Measurements from ENCODE around the gene EXOC6B. TPM values are rescaled to one million over a fixed set of nuclear protein-coding genes. Genes with fewer than 3 reads are reported as not detected.
"Not testable (repeated sequence)": the region's sequence is repeated elsewhere in the genome, so short reads cannot be mapped to it uniquely, and the experiment has no call there.

EXOC6B gene
- polyA plus RNA-seq, 3 donors: 3.2 to 8.2 (median 8.0) TPM

- WGBS, 3 donors: 88 to 94% (median 94%) methylated on average over 4 of the region's 4 CpGs
- H3K27ac ChIP-seq (ENCODE audit: low read depth, low read length): no peak overlapping the region
These were observed 157.2 kb downstream of the EXOC6B start for GRCh38 chr2:72668647-72669046.

- H3K27ac ChIP-seq (ENCODE audit: low read depth, low read length): no peak overlapping the region
- 95 to 100% (median 98%) methylated on average over 2 of the region's 2 CpGs for WGBS, 3 donors
These were observed 160.4 kb downstream of the EXOC6B start for GRCh38 chr2:72665448-72665847.

DNA sequence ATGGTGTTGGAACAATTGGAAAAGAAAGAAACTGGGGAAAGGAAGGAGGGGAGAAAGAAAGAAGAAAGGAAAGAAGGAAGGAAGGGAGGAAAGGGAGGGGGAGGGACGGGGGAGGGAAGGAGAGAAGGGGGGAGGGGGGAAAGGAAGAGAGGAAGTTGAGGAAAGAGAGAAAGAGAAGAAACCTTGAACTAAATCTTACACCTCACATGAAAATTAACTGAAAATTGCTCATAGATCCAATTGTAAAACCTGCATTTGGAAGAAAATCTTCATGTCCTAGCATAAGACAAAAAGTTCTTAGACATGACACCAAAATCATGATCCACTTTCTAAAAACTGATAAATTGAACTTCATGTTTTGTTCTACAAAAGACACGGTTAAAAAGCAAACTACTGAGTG, 163.8 kb downstream of the EXOC6B start:
- WGBS, 3 donors: 63 to 70% (median 64%) methylated on average over 2 of the region's 2 CpGs

GRCh38 chr2:72649810-72650209, 176.0 kb downstream of the EXOC6B start:
- H3K27ac ChIP-seq (ENCODE audit: low read depth, low read length): no peak overlapping the region
- WGBS, 3 donors: 96 to 98% (median 98%) methylated on average over 6 of the region's 6 CpGs

More for the DNA sequence above, 163.8 kb downstream of the EXOC6B start:
- H3K27ac ChIP-seq (ENCODE audit: low read depth, low read length): no peak overlapping the region

GRCh38 chr2:72641221-72641620, 184.6 kb downstream of the EXOC6B start:
- WGBS, 3 donors: 96 to 98% (median 97%) methylated on average over 8 of the region's 8 CpGs
- H3K27ac ChIP-seq (ENCODE audit: low read depth, low read length): not testable (repeated sequence)

DNA sequence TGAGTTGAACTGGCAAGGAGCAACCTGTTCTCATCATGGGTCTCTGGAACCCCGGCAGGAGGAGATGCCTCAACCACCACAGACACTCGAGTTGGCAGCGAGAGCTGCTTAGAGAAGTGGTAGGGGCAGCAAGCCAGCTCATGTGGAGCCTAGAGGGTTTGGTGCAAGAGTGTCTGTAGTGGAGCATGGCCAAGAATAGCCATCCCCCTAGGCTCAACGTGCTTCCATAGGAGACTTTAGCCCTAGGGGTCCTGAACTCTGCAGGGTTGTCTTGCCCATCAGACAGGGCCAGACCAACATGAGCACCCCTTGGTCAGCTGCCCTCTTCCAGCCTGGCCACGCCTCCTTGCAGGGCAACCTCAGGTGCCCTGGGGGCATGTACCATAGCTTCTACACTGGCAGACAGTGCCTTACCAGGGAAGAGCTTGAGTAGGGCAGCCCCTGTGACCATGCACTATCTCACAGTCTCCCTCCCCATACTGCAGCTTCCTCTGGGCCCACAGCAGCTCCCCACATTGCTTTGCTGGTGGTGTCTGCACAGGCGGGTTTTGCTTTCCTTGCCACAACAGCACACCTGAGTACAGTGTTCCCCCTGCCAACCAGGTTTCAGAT, 187.1 kb downstream of the EXOC6B start:
- no peak overlapping the region for H3K27ac ChIP-seq (ENCODE audit: low read depth, low read length)
- 87 to 93% (median 91%) methylated on average over 6 of the region's 6 CpGs for WGBS, 3 donors

- 58 to 82% (median 60%) methylated on average over 3 of the region's 3 CpGs for WGBS, 3 donors
- H3K27ac ChIP-seq (ENCODE audit: low read depth, low read length): no peak overlapping the region
These were observed 189.6 kb downstream of the EXOC6B start for GRCh38 chr2:72636210-72636609.

DNA sequence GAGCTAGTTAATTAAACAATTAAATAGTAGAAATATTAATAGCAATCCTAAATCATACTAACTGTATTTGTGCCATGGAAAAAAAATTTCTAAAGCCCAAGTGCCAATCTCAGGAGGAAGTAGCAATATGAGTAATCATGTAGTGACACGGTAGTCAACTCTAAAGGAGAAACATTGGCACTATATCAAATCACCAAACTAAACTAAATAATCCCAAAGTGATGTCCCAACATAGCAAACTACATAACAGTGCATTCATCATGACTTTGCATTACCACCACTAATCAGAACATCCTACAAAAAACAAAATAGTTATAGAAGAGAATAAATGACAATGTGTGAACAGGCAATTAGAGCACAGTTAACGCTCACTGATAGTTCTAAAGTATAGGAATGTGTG, 195.1 kb downstream of the EXOC6B start:
- 71 to 78% (median 76%) methylated on average over 2 of the region's 2 CpGs for WGBS, 3 donors

GRCh38 chr2:72629062-72629461, 196.8 kb downstream of the EXOC6B start:
- 78 to 89% (median 83%) methylated on average over 1 of the region's 1 CpG for WGBS, 3 donors
- no peak overlapping the region for H3K27ac ChIP-seq (ENCODE audit: low read depth, low read length)

More for the DNA sequence above, 195.1 kb downstream of the EXOC6B start:
- H3K27ac ChIP-seq (ENCODE audit: low read depth, low read length): no peak overlapping the region

GRCh38 chr2:72627083-72627482, 198.8 kb downstream of the EXOC6B start:
- WGBS, 3 donors: 84 to 98% (median 96%) methylated on average over 1 of the region's 1 CpG
- H3K27ac ChIP-seq (ENCODE audit: low read depth, low read length): no peak overlapping the region

DNA sequence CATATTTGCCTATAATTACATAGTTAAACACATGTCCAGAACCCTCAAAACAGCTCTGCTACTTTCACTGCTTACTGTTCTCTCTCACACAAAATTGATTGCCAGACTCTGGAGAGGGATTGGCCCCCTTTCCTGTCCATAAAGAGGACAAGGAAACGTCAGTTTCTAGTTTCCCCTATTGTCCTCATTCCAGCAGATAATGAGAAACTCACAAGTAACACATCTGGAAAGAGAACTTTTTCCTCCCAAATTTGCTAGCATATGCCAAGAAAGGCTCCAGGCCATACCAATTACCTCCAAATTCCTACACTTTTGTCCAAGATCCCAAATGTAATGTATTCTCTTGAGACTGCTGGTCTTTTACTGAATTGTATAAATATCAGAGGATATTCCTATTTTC, 200.5 kb downstream of the EXOC6B start:
- H3K27ac ChIP-seq (ENCODE audit: low read depth, low read length): no peak overlapping the region
- 28 to 45% (median 40%) methylated on average over 1 of the region's 1 CpG for WGBS, 3 donors

DNA sequence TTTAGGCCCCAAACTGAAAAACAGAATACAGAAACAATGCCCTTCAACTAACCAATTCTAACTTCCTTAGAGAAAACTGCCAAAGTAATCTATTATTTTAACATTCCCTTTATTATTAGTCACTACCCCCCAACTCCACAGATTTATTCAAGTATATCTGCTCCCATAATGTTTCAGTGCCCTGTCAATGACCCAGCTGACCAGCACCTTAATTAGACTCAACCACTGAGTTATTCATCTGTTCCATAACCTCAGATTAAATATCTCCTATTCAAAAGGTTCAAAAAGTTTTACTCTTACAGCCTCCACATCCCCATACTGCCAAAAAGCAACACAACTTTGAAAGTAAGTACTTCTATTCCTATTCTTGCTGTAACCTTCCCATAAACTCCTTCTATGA, 202.4 kb downstream of the EXOC6B start:
- no peak overlapping the region for H3K27ac ChIP-seq (ENCODE audit: low read depth, low read length)

DNA sequence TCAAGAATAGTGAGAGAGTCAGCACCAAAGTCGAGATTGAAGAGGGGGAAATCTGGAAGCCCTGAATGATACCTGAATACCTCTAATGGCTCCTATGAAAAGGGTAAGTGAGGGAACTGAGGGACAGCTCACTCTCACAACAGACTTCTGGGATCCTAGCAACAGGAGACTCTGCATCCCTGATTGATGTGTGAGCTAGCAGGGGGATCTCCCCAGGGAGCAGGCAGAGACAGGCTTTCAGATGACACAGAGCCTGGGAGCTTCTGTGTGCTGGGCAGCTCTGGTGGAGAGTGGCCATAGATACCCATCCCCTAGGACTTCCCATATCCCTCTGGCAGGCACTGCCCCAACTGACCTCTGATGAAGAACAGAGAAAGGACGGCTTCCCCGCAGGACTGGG, 206.2 kb downstream of the EXOC6B start:
- 85 to 95% (median 86%) methylated on average over 3 of the region's 3 CpGs for WGBS, 3 donors
- no peak overlapping the region for H3K27ac ChIP-seq (ENCODE audit: low read depth, low read length)

DNA sequence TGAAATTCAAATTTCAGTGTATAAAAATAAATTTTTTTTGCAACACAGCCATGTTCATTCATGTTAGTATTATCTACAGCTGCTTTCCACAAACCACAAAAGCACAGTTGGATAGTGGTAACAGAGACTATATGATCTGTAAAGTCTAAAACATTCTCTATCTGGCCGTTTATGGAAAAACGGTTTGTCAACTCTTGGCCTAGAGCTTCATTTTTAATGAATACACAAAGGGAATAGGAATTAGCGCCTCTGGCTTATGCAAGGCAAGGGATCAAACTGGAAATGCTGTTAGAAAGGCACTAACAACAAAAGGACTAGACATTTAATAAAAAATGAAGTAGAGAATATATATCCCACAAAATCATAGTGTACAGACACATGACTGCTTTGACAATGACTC, 211.9 kb downstream of the EXOC6B start:
- H3K27ac ChIP-seq (ENCODE audit: low read depth, low read length): no peak overlapping the region
- whole genome bisulfite sequencing, 3 donors: 81 to 87% (median 85%) methylated on average over 3 of the region's 3 CpGs

- no peak overlapping the region for H3K27ac ChIP-seq (ENCODE audit: low read depth, low read length)
- 83 to 91% (median 83%) methylated on average over 4 of the region's 4 CpGs for WGBS, 3 donors
These were observed 213.1 kb downstream of the EXOC6B start for GRCh38 chr2:72612614-72613160.

DNA sequence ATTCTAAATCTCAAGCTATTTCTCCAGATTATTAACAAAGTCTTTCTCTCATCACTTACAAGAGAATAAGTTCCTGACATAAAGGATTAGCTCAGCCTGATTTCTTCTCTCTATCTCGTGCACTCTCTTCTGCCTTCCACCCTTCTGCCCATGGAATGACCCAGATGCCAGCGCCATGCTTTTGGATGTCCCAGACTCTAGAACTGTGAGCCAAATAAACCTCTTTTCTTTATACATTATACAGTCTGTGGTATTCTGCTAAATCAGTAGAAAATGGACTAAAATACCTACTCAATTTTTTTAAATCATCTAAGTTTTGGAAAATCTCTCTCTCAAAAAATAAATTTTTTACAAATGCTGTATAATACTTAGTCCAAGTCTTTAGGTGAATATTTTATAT, 218.6 kb downstream of the EXOC6B start:
- 92 to 93% (median 92%) methylated on average over 2 of the region's 2 CpGs for WGBS, 3 donors
- H3K27ac ChIP-seq (ENCODE audit: low read depth, low read length): no peak overlapping the region

- no peak overlapping the region for H3K27ac ChIP-seq (ENCODE audit: low read depth, low read length)
- WGBS, 3 donors: 68 to 88% (median 84%) methylated on average over 3 of the region's 3 CpGs
These were observed 219.9 kb downstream of the EXOC6B start for GRCh38 chr2:72605836-72606442.

- H3K27ac ChIP-seq (ENCODE audit: low read depth, low read length): no peak overlapping the region
These were observed 221.4 kb downstream of the EXOC6B start for GRCh38 chr2:72604468-72604867.

DNA sequence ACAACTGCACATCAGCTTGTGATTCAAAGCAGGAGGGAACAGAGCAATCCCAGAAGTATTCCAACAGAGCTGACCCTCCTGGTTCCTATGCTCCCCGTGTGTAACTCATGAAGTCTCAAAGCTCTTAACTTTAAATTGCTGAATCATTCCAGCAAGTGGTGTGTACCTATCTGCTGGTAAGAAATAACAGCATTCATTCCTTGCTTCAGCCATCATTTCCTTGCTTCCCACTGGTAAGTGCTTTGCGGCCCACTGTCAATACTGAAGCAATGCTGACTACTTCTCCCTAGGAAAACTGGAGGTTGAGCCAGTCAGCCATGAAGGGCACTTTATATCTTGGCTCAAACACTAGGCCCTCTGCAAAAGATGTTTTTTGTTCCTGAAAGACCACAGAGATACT, 222.4 kb downstream of the EXOC6B start:
- no peak overlapping the region for H3K27ac ChIP-seq (ENCODE audit: low read depth, low read length)
- WGBS, 3 donors: 63 to 88% (median 73%) methylated on average over 2 of the region's 2 CpGs

- WGBS, 3 donors: 85 to 92% (median 88%) methylated on average over 3 of the region's 3 CpGs
- no peak overlapping the region for H3K27ac ChIP-seq (ENCODE audit: low read depth, low read length)
These were observed 223.1 kb downstream of the EXOC6B start for GRCh38 chr2:72602711-72603110.

Data from adipose tissue (tissue), 3 donors.